ENCODE measurements around the gene PLEKHD1. TPM values are rescaled to one million over a fixed set of nuclear protein-coding genes. Genes with fewer than 3 reads are reported as not detected.

The PLEKHD1 gene
- total and polyA plus RNA-seq, 9 of the 15 experiments (the other 6 are each of a cell fraction or from before 2014, with no cell fraction given): not detected

DNA sequence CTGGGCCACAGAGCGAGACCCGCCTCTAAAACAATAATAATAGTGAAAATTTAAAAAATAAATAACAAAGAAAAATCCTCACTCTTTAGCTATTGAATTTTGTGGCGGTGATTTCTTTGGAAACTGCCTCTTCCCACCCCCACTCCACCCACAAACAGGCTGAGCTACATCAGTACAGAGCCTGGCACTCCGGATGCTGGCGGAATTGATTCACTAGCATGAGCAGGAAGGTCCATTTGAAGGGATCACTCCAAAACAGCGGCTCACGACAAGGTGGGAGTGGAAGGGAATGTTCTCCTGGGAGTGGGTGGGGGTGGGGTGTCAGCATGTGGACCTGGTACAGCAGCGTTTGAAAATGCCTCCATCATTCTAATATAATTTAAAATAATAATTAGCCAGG is 64.0 kb downstream of the PLEKHD1 start:
- ChIA-PET CTCF (ENCODE audit: low intra/inter-chr PET ratio) (no interaction called here), POLR2A (no interaction called here)
- Histone ChIP-seq H4K20me1 (replicated peaks; ENCODE audit: control insufficient read depth, insufficient read depth, low read length) (no peaks in the 10 kb centered on the region), H3K79me2 (ENCODE audit: control insufficient read depth, insufficient read depth, low read length) (no peaks in the 10 kb centered on the region), H3K4me2 (ENCODE audit: insufficient read depth, low read length) (no peak overlapping the region), H2AFZ (ENCODE audit: low read depth, low read length) (no peak overlapping the region), H3K27me3 (ENCODE audit: control insufficient read depth in 2 of 2, insufficient read depth in 2 of 2, low read length in 2 of 2) (peaks cover 0 to 10% of the 10 kb centered on the region in 2 experiments; a peak in 3 of 5 replicates), H3K4me1 (replicated peaks in 1 of 2; ENCODE audit: control insufficient read depth in 2 of 2, insufficient read depth in 2 of 2, low read length in 2 of 2) (peaks cover 0 to 7% of the 10 kb centered on the region in 2 experiments; a peak in 1 of 5 replicates), H3K9me1 (ENCODE audit: control insufficient read depth, insufficient read depth, low read length) (no peaks in the 10 kb centered on the region), H3K9me3 (replicated peaks; ENCODE audit: control insufficient read depth, insufficient read depth, low read depth, low read length) (no peaks in the 10 kb centered on the region), H3K36me3 (ENCODE audit: control insufficient read depth, insufficient read depth, low read length) (no peaks in the 10 kb centered on the region), H3K4me3 (no peak overlapping the region), H3K27ac (ENCODE audit: extremely low read depth, low read depth, low read length) (no peak overlapping the region), H3K9ac (ENCODE audit: insufficient read depth in 1 of 2, low read depth in 2 of 2, low read length in 2 of 2) (no peak overlapping the region)
- intact Hi-C loops (cut with micrococcal nuclease) (loop anchor here (1.0 kb wide), 1 partner anchor 26 kb away; the partner anchor contains the start of gene CCDC177), in situ Hi-C loops (cut with MboI) (no loop called here)
- DNase-seq (ENCODE audit: extremely low read depth in 1 of 4, low spot score in 3 of 4): no peak
- no TSS peak for BruUV-seq (replicated peaks)
- no peak for FAIRE-seq
- WGBS (ENCODE audit: insufficient coverage, low coverage, missing lambda C conversion rate): 16% methylated on average over 8 of the region's 8 CpGs
- no peak for TF ChIP-seq KLF6 (CRISPR knock-in tag; IDR thresholded peaks at IDR 0.05; ENCODE audit: borderline replicate concordance)
- no peak for TF ChIP-seq POLR2B (IDR thresholded peaks at IDR 0.05; ENCODE audit: low read depth, partially characterized antibody)
- no peak for TF ChIP-seq ZNF830 (CRISPR knock-in tag; IDR thresholded peaks at IDR 0.05)
- ATAC-seq: no peak

DNA sequence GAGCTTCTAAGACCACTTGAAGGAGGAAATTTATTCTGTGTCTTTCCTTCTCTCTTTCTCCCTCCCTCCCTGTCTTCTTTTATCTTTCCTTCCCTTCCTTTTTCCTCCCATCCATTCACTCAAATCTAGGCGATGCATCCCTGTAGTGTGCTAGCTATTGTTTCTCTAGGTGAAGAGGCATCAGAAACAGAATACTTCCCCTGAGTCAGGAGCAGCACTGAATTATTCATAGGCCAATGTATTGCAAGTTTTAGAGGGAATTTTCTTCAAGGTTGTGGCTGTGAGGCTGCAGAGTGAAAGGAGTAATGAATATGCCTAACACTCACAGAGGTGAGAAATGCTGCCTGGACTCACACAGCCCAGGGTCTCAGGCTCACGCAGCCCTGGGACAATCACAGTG is 67.0 kb downstream of the PLEKHD1 start:
- H3K4me2 ChIP-seq (ENCODE audit: insufficient read depth, low read length): no peak overlapping the region
- no peaks in the 10 kb centered on the region for H3K36me3 ChIP-seq (ENCODE audit: control insufficient read depth, insufficient read depth, low read length)
- peaks cover 0 to 7% of the 10 kb centered on the region in 2 experiments; a peak in 2 of 5 replicates for H3K4me1 ChIP-seq (replicated peaks in 1 of 2; ENCODE audit: control insufficient read depth in 2 of 2, insufficient read depth in 2 of 2, low read length in 2 of 2)
- ChIA-PET CTCF (ENCODE audit: low intra/inter-chr PET ratio) (interaction anchor here (0.7 kb wide), 1 partner anchor 18 kb away, joined by 3 read pairs; no protein-coding TSS in a partner anchor), POLR2A (interaction anchor here (0.6 kb wide), 2 partner anchors 102 to 160 kb away, joined by 3 read pairs; no protein-coding TSS in a partner anchor)
- H3K9ac ChIP-seq (ENCODE audit: insufficient read depth in 1 of 2, low read depth in 2 of 2, low read length in 2 of 2): no peak overlapping the region
- no peak overlapping the region for H3K4me3 ChIP-seq
- no peaks in the 10 kb centered on the region for H4K20me1 ChIP-seq (replicated peaks; ENCODE audit: control insufficient read depth, insufficient read depth, low read length)
- DNase-seq (ENCODE audit: extremely low read depth in 1 of 4, low spot score in 3 of 4): no peak
- in situ Hi-C loops (cut with MboI) (loop anchor here (25.0 kb wide), 1 partner anchor 486 kb away; no protein-coding TSS in a partner anchor), intact Hi-C loops (cut with micrococcal nuclease) (no loop called here)
- ATAC-seq: no peak
- TF ChIP-seq HMGN3 (IDR thresholded peaks at IDR 0.05; ENCODE audit: borderline replicate concordance, extremely low read depth, insufficient read length, low read depth, low read length): no peak
- no peak for TF ChIP-seq HIVEP1 (CRISPR knock-in tag; IDR thresholded peaks at IDR 0.05)
- no peak for TF ChIP-seq DIDO1 (tag; IDR thresholded peaks at IDR 0.05; ENCODE audit: low read depth)
- no peak for TF ChIP-seq ELF2 (CRISPR knock-in tag; IDR thresholded peaks at IDR 0.05)
- no peak for TF ChIP-seq PHF8 (IDR thresholded peaks at IDR 0.05; ENCODE audit: borderline replicate concordance, low read length)
- no peak for TF ChIP-seq CBX8 (IDR thresholded peaks at IDR 0.05; ENCODE audit: borderline replicate concordance, extremely low read depth, low read depth, low read length, poor library complexity, severe bottlenecking)
- no TSS peak for BruUV-seq (replicated peaks)
- WGBS (ENCODE audit: insufficient coverage, low coverage, missing lambda C conversion rate): 0% methylated on average over 2 of the region's 2 CpGs
- no peaks in the 10 kb centered on the region for H3K79me2 ChIP-seq (ENCODE audit: control insufficient read depth, insufficient read depth, low read length)
- H3K27ac ChIP-seq (ENCODE audit: extremely low read depth, low read depth, low read length): no peak overlapping the region
- no peaks in the 10 kb centered on the region for H3K9me1 ChIP-seq (ENCODE audit: control insufficient read depth, insufficient read depth, low read length)
- FAIRE-seq: no peak
- no peak overlapping the region for H2AFZ ChIP-seq (ENCODE audit: low read depth, low read length)
- H3K27me3 ChIP-seq (ENCODE audit: control insufficient read depth in 2 of 2, insufficient read depth in 2 of 2, low read length in 2 of 2): no peaks in the 10 kb centered on the region; a peak in 2 of 5 replicates
- H3K9me3 ChIP-seq (replicated peaks; ENCODE audit: control insufficient read depth, insufficient read depth, low read depth, low read length): no peaks in the 10 kb centered on the region

All from K562 (cell line).